ENCODE results near the gene TGFB1I1.

GRCh38 chr16:31470615-31471014, 1.3 kb upstream of the TGFB1I1 start:
- TF ChIP-seq CTCF (IDR thresholded peaks at IDR 0.05; ENCODE audit: low read depth, low read length) (no peak), MYC (IDR thresholded peaks at IDR 0.05; ENCODE audit: low read depth, low read length) (no peak)
